Body of pancreas (tissue), 4 donors: ENCODE measurements around the gene KRTAP6-3. TPM values are rescaled to one million over a fixed set of nuclear protein-coding genes. Genes with fewer than 3 reads are reported as not detected.

Experiments
- ATAC-seq: fragments of 150-250 bp; one replicate; pipeline ENCODE4 v1.9.1; 2016
- DNase-seq, 4 donors: peaks; one replicate each; pipeline ENCODE4 v3.0.0-alpha.2; 2019
- H3K27ac ChIP-seq, 4 donors: fragments of 200-600 bp; sonication (generic); 1 replicate in 3 of 4; 2 replicates in 1 of 4; pipeline versions ENCODE4 v1.5.1 to v1.6.1; 2016 to 2019; ENCODE audit warnings: mild to moderate bottlenecking in 1 of 4, mixed read lengths in 1 of 4, moderate library complexity in 1 of 4
- H3K27me3 ChIP-seq, 2 donors: fragments of 200-600 bp; sonication (generic); one replicate each; pipeline ENCODE4 v1.6.0; 2016; ENCODE audit warnings: mild to moderate bottlenecking in 1 of 2
- H3K36me3 ChIP-seq, 2 donors: fragments of 200-600 bp; sonication (generic); replicated peaks in 1 of 2; 2 replicates each; pipeline ENCODE4 v1.5.1; 2016; ENCODE audit warnings: low read depth in 2 of 2; ENCODE audit not compliant: insufficient read depth in 1 of 2
- H3K4me1 ChIP-seq: fragments of 200-600 bp; sonication (generic); one replicate; pipeline ENCODE4 v1.6.0; 2016
- H3K4me3 ChIP-seq, 2 donors: fragments of 200-600 bp; sonication (generic); 1 replicate in 1 of 2; 2 replicates in 1 of 2; pipeline ENCODE4 v1.5.1; 2016 to 2019
- H3K9me3 ChIP-seq, 3 donors: fragments of 200-600 bp; sonication (generic); 1 replicate in 2 of 3; 2 replicates in 1 of 3; pipeline ENCODE4 v1.5.1; 2016
- POLR2A ChIP-seq, 3 donors: fragments of 450-650 bp; IDR thresholded peaks; one replicate each; pipeline ENCODE4 v1.6.1; 2016; ENCODE audit warnings: antibody characterized with exemption in 3 of 3, mild to moderate bottlenecking in 2 of 3
- WGBS, 2 donors: methylation state at CpG; one replicate each; pipeline ENCODE4 v1.1.5; 2017; 5-methylcytosine and 5-hydroxymethylcytosine counted together
- intact Hi-C: fragments of 100-400 bp; cut with DNase I; formaldehyde crosslinking; loops from one replicate; pipeline ENCODE4 v1.15.1; 2023
- small RNA-seq: library from RNA; depleted of rRNA; stranded (forward); fragments of <200 nt; gene quantifications from one replicate; pipeline ENCODE3, GENCODE V24; 2016
- total RNA-seq, 2 donors: library from RNA; depleted of rRNA; stranded (reverse); fragments of >200 nt; gene quantifications; one replicate each; pipeline ENCODE4 v1.1.0, GENCODE V29; 2016
- TF ChIP-seq, protein P1 (sequence below), 7 experiments: fragments of 450-650 bp in 4 of 7; fragments of 200-600 bp in 3 of 7; sonication (generic) in 3 of 7; IDR thresholded peaks; one replicate each; pipeline ENCODE4 v1.5.1; 2016 to 2019; ENCODE audit warnings: antibody characterized with exemption in 7 of 7

The KRTAP6-3 gene
- total RNA-seq, 2 donors from 2014 or later, result not detected

DNA sequence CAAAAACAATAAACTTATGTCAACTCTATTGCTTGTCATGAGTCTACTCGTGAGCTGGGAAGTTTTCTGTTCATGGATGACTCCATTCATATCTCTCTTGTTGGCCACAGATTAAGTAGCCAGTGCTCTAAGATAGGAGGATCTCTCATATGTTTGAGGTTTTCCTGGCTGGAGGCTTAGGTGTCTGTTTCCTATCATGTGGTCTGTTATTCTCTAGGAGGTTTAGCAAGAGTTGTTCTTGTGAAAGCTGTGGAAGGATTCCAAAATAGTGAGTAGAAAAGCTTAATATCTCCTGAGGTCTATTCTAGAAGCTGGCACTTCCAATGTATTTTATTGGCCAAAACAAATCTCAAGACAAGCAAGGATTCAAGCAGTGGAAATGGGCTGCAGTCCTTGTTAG is 37.0 kb downstream of the KRTAP6-3 start:
- Histone ChIP-seq H3K9me3 (no peaks in the 10 kb centered on the region), H3K27me3 (no peaks in the 10 kb centered on the region), H3K36me3 (no peaks in the 10 kb centered on the region), H3K4me1 (no peaks in the 10 kb centered on the region), H3K4me3 (no peak overlapping the region), H3K27ac (no peak overlapping the region)
- ATAC-seq, result no peak
- 24 to 50% methylated on average over 1 of the region's 1 CpG for WGBS, 2 donors
- TF ChIP-seq POLR2A (IDR thresholded peaks at IDR 0.05), result no peak
- TF ChIP-seq, protein P1, sequence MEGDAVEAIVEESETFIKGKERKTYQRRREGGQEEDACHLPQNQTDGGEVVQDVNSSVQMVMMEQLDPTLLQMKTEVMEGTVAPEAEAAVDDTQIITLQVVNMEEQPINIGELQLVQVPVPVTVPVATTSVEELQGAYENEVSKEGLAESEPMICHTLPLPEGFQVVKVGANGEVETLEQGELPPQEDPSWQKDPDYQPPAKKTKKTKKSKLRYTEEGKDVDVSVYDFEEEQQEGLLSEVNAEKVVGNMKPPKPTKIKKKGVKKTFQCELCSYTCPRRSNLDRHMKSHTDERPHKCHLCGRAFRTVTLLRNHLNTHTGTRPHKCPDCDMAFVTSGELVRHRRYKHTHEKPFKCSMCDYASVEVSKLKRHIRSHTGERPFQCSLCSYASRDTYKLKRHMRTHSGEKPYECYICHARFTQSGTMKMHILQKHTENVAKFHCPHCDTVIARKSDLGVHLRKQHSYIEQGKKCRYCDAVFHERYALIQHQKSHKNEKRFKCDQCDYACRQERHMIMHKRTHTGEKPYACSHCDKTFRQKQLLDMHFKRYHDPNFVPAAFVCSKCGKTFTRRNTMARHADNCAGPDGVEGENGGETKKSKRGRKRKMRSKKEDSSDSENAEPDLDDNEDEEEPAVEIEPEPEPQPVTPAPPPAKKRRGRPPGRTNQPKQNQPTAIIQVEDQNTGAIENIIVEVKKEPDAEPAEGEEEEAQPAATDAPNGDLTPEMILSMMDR (IDR thresholded peaks at IDR 0.05), result no peak
- DNase-seq, result no peak
- intact Hi-C loops, result no loop called here

DNA sequence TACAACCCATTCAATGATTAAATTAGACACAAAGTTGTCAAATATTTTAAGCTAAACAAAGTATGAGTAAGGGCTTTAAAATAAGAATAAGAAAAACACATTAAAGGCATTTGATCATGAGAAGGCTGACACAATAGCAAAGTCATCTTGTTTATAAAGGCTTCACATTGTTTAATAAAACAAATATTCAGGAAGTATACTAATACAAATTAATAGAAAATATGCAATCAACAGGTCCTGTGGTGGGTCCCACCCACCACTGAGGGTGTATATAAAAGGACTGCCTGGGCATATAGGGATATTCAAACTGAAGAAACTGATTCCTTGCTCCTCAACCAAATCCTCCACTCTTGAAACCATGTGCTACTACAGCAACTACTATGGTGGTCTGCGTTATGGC is 42.7 kb downstream of the KRTAP6-3 start, which contains the start of gene KRTAP20-2:
Gene KRTAP20-2 (plus strand): TSS at position 301 of the 400 bp plus-strand sequence. CDS start 58 bp downstream, at position 359.
- intact Hi-C loops, result no loop called here
- WGBS, 2 donors, result 82 to 85% methylated on average over 1 of the region's 1 CpG
- no peak within 1 kb of the TSS for H3K27ac ChIP-seq
- H3K9me3 ChIP-seq, result no peaks in the 10 kb centered on the region
- H3K4me1 ChIP-seq, result no peaks in the 10 kb centered on the region
- TF ChIP-seq POLR2A (IDR thresholded peaks at IDR 0.05), result no peak
- TF ChIP-seq, protein P1 (IDR thresholded peaks at IDR 0.05), result no peak
- no peaks in the 10 kb centered on the region for H3K27me3 ChIP-seq
- H3K4me3 ChIP-seq, result no peak within 1 kb of the TSS
- DNase-seq, result no peak
- ATAC-seq, result no peak
- no peaks in the 10 kb centered on the region for H3K36me3 ChIP-seq

DNA sequence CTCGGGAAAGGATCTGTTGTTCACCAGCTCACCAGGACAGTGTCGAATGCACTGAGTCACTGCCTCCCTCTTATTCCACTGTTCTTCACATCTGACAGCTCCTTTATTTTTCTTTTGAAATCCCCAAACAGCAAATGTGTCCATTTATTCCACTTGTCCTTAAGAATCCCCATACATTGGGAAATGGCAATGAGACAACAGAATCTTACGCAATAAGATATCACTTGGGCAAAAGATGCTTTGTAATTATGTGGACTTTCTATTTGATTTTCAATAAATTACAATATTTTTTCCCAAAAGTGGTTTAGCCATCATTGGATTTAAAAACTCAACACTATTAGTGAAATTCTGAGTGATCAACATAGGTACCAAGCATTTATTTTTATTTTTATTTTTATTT is 46.4 kb downstream of the KRTAP6-3 start:
- intact Hi-C loops, result no loop called here
- no peak for DNase-seq
- no peak for ATAC-seq
- H3K4me1 ChIP-seq, result no peaks in the 10 kb centered on the region
- H3K27me3 ChIP-seq, result no peaks in the 10 kb centered on the region
- no peak overlapping the region for H3K27ac ChIP-seq
- WGBS, 2 donors, result 78 to 82% methylated on average over 3 of the region's 3 CpGs
- TF ChIP-seq, protein P1 (IDR thresholded peaks at IDR 0.05), result no peak
- no peak for TF ChIP-seq POLR2A (IDR thresholded peaks at IDR 0.05)
- no peaks in the 10 kb centered on the region for H3K36me3 ChIP-seq
- no peak overlapping the region for H3K4me3 ChIP-seq
- H3K9me3 ChIP-seq, result no peaks in the 10 kb centered on the region

DNA sequence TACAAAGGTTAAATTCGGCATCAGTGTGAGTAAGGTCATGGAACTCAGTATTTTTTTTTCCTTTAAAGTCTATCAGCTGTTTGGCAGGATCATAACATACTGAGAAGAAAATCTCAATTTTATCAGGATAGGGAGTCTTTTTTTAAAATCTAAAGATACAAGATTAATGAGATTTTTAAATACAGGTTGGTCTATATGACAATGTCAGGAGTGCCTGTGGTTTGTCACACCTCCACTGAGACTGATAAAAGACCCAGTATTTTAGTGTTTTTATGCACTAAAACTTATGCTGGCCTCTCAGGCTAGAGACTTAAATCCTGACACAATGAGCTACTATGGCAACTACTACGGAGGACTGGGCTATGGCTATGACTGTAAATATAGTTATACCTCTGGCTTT is 50.3 kb downstream of the KRTAP6-3 start, which contains the start of gene KRTAP20-3:
Gene KRTAP20-3 (plus strand): TSS at position 301 of the 400 bp plus-strand sequence.
- TF ChIP-seq POLR2A (IDR thresholded peaks at IDR 0.05), result no peak
- TF ChIP-seq, protein P1 (IDR thresholded peaks at IDR 0.05), result no peak
- no peaks in the 10 kb centered on the region for H3K4me1 ChIP-seq
- intact Hi-C loops, result no loop called here
- H3K9me3 ChIP-seq, result no peaks in the 10 kb centered on the region
- 76 to 82% methylated on average over 2 of the region's 2 CpGs for WGBS, 2 donors
- no peaks in the 10 kb centered on the region for H3K36me3 ChIP-seq
- DNase-seq (no peak), ATAC-seq (no peak)
- no peak within 1 kb of the TSS for H3K27ac ChIP-seq
- no peak within 1 kb of the TSS for H3K4me3 ChIP-seq
- H3K27me3 ChIP-seq, result no peaks in the 10 kb centered on the region

Small RNA genes within 50 kb of the gene (small RNA-seq; reads per million reads assigned to genes)
- gene KRTAP20-1 (not detected), gene KRTAP20-3 (not detected), gene KRTAP20-4 (not detected), gene KRTAP22-1 (not detected), gene KRTAP22-2 (not detected)

Other genes starting within 250 kb of the KRTAP6-3 start
- not detected for gene KRTAP23-1, start 243.8 kb upstream of the KRTAP6-3 start, total RNA-seq
- not detected for gene KRTAP13-2, start 220.2 kb upstream of the KRTAP6-3 start, total RNA-seq
- gene KRTAP13-1, start 196.4 kb upstream of the KRTAP6-3 start, total RNA-seq, result not detected
- not detected for gene KRTAP13-3, start 166.5 kb upstream of the KRTAP6-3 start, total RNA-seq
- not detected for gene KRTAP13-4, start 162.2 kb upstream of the KRTAP6-3 start, total RNA-seq
- not detected for gene KRTAP15-1, start 152.2 kb upstream of the KRTAP6-3 start, total RNA-seq
- gene KRTAP19-1, start 112.1 kb upstream of the KRTAP6-3 start, total RNA-seq, result not detected
- gene KRTAP19-2, start 105.0 kb upstream of the KRTAP6-3 start, total RNA-seq, result not detected
- gene KRTAP19-3, start 100.4 kb upstream of the KRTAP6-3 start, total RNA-seq, result not detected
- gene KRTAP19-4, start 95.3 kb upstream of the KRTAP6-3 start, total RNA-seq, result not detected
- gene KRTAP19-5, start 90.3 kb upstream of the KRTAP6-3 start, total RNA-seq, result not detected
- gene KRTAP19-6, start 50.6 kb upstream of the KRTAP6-3 start, total RNA-seq, result not detected
- gene KRTAP19-7, start 31.1 kb upstream of the KRTAP6-3 start, total RNA-seq, result not detected
- gene KRTAP22-2, start 2.0 kb upstream of the KRTAP6-3 start, total RNA-seq, result not detected
- gene KRTAP6-2, start 6.5 kb downstream of the KRTAP6-3 start, total RNA-seq, result not detected
- gene KRTAP22-1, start 8.6 kb downstream of the KRTAP6-3 start, total RNA-seq, result not detected
- gene KRTAP6-1, start 21.5 kb downstream of the KRTAP6-3 start, total RNA-seq, result not detected
- not detected for gene KRTAP20-1, start 24.0 kb downstream of the KRTAP6-3 start, total RNA-seq
- not detected for gene KRTAP20-4, start 28.2 kb downstream of the KRTAP6-3 start, total RNA-seq
- not detected for gene KRTAP20-2, start 42.8 kb downstream of the KRTAP6-3 start, total RNA-seq
- gene KRTAP20-3, start 50.4 kb downstream of the KRTAP6-3 start, total RNA-seq, result not detected
- gene KRTAP21-3, start 126.3 kb downstream of the KRTAP6-3 start, total RNA-seq, result not detected
- gene KRTAP21-2, start 154.8 kb downstream of the KRTAP6-3 start, total RNA-seq, result not detected
- not detected for gene KRTAP21-1, start 163.0 kb downstream of the KRTAP6-3 start, total RNA-seq
- not detected for gene KRTAP8-1, start 220.8 kb downstream of the KRTAP6-3 start, total RNA-seq
- not detected for gene KRTAP7-1, start 237.3 kb downstream of the KRTAP6-3 start, total RNA-seq